GM12872 (cell line): ENCODE data around the gene OS9.

ENCODE experiments used
- TF ChIP-seq, protein P1 (sequence below): IDR thresholded peaks from 3 replicates; pipeline ENCODE4 v1.5.1; 2011; ENCODE audit warnings: low read depth, mild to moderate bottlenecking, low read length, moderate library complexity; ENCODE audit not compliant: insufficient read depth

The OS9 gene

DNA sequence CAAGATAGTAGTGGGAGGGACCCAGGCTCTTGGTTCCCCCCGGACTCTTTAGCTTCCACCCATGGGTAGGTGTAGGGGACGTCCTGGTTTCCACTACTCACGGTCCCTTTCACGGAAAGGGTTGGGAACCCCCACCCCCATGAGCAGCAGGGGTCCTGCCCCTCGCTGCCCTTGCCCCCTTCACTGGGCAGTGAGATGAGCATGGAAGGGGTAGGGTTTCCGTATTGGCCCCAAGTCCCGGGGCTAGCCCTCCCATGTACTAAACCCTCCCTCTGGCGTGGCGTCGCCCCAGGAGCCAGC, 31.9 kb downstream of the OS9 start:
- TF ChIP-seq, protein P1, sequence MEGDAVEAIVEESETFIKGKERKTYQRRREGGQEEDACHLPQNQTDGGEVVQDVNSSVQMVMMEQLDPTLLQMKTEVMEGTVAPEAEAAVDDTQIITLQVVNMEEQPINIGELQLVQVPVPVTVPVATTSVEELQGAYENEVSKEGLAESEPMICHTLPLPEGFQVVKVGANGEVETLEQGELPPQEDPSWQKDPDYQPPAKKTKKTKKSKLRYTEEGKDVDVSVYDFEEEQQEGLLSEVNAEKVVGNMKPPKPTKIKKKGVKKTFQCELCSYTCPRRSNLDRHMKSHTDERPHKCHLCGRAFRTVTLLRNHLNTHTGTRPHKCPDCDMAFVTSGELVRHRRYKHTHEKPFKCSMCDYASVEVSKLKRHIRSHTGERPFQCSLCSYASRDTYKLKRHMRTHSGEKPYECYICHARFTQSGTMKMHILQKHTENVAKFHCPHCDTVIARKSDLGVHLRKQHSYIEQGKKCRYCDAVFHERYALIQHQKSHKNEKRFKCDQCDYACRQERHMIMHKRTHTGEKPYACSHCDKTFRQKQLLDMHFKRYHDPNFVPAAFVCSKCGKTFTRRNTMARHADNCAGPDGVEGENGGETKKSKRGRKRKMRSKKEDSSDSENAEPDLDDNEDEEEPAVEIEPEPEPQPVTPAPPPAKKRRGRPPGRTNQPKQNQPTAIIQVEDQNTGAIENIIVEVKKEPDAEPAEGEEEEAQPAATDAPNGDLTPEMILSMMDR, result no peak

DNA sequence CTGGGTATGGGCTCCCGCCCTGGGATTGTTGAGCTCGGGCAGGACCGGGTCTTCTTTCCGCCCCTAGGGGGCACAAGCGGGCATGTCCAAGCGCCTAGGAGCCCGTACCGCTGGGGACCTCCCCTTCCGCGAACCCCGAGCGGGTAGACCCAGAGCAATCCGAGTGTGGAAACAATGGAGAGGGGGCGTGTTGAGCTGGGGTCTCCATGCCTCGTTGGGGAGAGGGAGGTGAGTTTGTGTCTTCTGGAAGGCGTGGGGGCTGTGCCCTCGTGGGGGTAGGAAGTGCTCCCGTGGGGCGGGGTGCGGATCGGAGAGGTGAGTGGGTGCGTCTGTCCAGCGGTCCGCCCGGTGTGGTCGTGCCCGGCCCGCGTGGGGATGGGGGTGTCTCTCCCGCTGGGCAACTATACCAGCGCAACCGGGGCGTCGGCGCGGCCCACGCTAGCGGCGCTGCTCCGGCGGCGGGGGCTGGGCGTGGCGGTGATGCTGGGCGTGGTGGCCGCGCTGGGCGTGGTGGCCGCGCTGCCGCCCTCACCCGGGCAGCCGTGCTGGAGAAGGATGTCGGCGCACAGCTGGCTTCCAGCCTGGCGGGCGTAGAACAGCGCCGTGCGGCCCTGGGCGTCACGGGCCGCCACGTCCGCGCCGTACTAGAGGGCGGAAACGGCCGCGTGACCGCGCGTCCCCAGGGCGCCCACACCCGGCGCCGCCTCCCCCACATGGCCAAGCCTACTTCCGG, 32.4 kb downstream of the OS9 start:
- TF ChIP-seq, protein P1, result peak; percentile 31; the same call in 2 of the 3 replicates

DNA sequence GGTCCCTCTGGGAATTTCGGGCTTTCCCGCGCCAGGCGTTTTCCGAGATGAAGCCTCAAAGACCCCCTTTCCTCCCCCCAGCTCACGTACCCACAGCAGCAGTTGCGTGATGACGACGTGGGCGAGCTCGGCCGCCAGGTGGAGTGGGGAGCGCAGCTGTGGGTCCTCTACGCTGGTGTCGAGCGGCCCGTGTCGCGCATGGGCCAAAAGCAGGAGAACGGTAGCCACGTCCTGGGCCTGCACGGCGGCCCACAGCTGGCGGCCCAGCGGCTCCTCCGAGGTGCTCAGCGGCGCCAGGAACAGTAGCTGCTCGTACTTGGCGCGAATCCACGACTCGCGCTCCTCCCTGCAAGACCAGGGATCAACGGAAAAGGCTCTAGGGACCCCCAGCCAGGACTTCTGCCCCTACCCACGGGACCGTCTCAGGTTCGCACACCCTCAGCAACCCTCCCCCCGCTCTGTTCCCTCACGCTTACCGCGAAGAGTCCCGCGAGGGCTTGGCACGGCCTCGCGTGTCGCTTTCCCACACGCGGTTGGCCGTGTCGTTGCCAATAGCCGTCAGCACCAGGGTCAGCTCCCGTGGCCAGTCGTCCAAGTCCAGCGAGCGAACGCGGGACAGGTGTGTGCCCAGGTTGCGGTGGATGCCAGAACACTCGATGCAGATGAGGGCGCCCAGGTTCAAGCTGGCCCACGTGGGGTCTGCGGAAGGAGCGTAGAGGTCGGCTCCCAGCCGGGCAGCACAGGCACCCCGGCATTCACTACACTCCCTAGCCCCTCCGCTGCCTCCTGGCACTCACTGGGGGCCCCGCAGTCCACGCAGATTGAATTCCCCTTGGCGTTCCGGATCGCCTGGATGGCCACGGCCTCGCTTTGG, 33.2 kb downstream of the OS9 start:
- TF ChIP-seq, protein P1, result no peak

DNA sequence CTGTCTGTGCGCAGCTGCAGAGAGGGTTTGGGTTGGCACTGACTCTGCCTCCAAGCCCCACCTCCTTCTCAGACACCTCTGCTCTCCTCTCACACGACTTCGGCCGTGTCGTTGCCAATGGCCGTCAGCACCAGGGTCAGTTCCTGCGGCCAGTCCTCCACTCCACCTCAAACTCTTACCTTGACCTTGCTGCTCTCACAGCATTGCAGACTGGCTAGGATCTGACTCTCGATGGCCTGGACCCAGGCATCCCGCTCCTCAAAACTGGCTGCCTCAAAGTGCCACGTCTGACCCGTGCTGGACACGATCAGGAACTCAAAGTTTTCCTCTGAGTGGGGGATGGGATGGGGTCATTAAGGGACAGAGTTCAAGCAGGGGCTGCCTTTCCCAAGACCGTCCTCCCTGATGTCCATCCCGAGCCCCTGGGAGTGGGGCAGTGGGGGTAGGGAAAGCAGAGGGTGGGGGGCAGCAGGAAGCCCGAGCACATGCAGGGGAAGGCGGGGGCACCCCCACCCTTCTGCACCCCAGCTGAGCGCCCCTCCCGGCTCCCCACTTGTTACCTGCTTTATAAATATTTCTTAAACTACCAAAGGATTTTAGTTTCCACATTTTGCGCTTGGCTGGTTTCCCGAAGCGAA, 33.9 kb downstream of the OS9 start:
- TF ChIP-seq, protein P1, result no peak

- TF ChIP-seq, protein P1, result no peak
These were observed 35.5 kb downstream of the OS9 start for GRCh38 chr12:57729321-57729844.

GRCh38 chr12:57730336-57731067, 36.6 kb downstream of the OS9 start:
- TF ChIP-seq, protein P1, result no peak
